HG03060 (cell line): ENCODE data around the gene DISC1.

Experiments used
- ATAC-seq: cut with Tn5 transposase; IDR thresholded peaks from one replicate; pipeline ENCODE4 v1.9.1; 2021; ENCODE audit warnings: low read depth, moderate number of reproducible peaks; ENCODE audit not compliant: unreplicated experiment

DISC1 gene

DNA sequence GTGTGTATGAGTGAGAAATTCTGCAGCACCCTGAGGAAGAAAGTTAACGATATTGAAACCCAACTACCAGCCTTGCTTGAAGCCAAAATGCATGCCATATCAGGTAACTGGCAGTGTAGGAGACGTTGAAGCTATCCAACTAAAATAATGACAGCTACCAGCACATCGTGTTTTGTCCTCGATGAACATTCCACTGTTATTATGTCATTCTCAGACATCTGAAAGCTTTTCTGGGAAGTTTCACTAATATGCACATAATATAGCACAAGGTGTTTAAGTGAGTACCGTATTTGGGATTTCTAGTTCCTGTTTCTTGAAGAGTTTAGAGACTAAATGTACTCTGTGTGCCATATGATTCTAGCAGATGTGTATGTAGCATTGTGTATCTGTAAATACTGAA is 173.5 kb downstream of the DISC1 start:
- ATAC-seq: no peak

DNA sequence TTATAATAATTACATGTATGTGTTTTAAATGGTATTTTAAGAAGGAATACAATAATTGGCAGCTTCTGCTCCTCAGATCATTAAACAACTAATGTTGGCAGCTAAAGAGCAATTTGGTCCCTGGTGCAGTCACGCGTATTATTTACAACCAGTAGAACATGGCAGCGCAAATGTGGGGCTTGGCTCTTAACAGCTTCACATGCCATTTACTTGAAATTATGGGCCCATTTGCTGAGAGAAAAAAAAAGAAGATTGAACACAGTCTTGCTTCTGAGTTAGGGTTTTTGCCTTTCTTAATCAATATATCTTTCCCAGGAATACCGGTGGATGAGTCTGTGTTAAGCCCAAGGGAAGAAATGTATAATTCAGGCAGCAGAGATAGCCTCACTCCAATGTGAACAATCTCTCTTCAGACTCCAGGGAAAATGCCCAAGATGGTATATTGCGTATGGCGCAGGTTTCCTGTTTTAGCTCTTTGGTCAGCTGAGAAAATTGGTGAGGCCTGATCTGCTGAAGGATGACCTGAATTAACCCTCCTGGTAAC is 174.5 kb downstream of the DISC1 start:
- no peak for ATAC-seq

DNA sequence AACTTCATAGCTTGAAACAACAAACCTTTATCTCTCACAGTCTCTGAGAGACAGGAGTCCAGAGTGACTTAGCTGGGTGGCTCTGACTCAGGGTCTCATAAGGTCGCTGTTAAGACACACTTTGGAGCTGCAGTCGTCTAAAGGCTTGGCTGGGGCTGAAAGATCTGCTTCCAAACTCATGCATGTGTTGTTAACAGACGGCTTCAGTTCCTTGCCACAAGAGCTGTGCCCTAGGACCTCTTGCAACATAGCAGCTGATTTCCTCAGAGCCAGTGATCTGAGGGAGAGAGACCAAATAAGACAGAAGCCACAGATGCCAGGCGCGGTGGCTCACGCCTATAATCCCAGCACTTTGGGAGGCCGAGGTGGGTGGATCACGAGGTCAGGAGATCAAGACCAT is 176.8 kb downstream of the DISC1 start:
- no peak for ATAC-seq

DNA sequence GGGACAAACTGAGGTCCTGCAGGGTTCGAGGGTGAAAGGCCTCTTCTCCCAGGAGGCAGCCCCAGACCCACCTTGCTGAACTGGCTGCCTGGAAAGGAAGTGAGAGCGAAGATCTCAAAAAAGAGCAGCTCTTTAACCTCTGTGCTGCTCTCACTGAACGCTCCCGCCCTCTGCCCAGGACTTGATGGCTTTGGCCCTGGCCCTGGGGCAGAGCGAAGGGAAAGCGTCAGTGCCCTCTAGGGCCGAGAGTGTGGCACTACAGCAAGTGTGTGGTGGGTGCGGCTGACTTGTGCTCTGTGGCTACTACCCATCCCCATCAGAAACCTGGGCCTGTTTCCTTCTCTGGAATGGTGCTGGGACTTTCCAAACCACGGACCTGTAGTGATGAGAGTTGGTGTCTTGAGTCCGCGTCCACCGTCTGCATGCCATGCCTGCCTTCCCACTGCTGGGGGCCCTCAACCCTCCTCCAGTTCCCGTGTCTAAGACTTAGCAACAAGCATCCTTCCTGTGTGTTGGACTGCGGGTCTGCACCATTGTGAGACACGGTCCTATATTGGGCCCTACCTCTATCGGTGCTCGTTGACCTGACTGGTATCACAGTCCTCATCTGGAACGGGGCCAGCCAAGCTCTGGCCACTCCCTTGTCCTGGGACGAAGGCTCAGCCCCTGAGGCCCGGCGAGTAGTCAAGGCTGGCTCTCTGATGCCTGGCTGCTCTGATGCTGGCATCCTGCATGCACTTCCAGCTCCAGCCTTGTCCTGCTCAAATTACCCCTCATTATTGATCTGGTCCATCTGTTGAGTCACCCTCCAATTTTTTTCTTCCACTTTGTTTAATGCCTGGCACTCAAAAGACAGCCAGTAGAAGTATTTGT is 180.3 kb downstream of the DISC1 start:
- no peak for ATAC-seq

DNA sequence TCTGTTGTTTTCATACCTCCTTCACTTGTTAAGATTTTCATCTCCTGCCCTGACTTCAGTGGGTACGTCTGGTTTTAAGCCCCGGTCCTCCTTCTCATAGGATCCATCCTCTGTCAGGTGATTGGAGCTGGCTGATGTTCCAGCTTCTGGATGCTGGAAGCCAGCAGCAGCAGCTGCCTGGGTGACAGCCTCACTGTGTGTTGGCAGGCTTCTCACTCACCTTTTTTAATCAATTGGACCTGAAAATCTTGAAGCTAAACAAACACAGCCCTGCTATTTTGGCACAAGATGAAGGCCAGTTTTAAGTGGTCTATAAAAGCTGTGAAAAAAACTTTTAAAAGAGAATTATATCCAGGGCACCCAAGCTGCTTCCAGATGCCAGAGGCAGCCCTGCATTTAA is 181.0 kb downstream of the DISC1 start:
- ATAC-seq: no peak

DNA sequence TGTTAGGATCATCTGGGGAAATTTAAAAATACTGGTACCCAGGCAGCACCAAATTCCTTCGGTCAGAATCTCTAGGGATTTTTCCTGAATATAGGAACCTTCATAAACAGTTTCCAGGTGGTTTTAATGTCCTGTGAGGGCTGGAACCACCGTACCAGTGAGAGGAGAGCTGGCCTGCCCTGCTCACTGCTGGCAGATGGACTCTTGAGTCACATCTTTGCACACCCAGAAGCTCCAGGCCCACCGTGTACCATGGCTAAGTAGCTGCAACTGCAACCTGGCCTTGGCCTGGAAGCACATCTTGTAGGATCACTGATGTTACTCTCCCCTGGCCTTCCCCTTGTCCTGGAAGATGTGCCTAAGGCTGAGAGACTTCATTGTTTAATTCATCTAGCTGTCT is 181.5 kb downstream of the DISC1 start:
- no peak for ATAC-seq

DNA sequence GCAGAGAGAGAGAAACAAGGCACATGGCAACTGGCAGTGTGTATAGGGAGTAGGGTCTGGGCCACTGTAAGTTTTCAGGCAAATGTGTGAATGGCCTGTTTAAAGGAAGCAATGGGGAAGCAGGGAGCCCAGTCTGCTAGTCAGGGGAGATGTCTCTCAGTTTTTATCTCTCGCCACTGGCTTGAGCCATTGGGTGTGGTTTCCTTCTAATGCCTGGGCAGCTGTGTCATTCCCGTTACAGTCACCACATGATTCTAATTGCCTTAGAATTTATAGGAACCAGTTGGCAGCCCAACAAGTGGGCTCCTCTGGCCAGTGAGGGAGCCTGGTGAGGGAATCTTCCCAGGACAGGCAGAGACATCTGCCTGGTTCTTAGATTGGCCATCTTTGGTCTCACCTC is 182.4 kb downstream of the DISC1 start:
- ATAC-seq: no peak

DNA sequence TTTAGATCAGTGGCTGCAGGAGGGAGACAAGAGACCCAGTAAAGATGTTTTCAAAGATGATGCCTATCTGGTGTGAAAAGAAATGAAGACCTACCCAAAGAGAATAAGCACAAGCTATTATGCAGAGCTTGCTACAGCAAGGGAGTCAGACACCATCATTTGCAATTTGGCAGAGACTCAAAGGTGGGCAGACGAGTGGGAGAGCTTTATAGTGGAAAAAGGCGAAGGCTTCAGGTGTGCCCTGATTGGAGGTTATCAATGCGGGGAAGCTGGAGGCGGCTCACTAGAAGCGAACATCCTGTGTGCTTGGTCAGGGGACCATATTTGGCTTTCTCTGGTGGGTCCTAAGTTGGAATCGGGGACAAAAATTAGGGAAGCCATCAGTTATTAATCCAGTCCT is 183.8 kb downstream of the DISC1 start:
- ATAC-seq: no peak

DNA sequence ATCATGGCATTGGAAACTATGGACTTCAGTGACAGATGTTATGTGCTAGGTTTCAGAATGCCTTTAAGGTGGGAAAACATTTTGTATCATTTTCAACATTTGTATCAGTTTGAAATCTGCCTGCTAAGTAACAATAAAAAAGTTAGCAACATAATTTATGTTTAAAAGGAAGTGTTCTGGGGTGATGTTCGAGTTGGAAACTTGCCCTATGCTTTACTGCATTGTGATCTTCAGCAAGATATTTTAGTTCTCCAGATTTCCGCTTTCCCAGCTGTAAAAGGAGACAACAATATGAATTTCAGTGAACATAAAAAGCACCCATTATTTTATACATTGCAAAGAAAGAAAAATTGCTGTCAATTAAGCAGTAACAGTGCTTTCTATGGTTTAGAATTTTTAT is 187.4 kb downstream of the DISC1 start:
- no peak for ATAC-seq

DNA sequence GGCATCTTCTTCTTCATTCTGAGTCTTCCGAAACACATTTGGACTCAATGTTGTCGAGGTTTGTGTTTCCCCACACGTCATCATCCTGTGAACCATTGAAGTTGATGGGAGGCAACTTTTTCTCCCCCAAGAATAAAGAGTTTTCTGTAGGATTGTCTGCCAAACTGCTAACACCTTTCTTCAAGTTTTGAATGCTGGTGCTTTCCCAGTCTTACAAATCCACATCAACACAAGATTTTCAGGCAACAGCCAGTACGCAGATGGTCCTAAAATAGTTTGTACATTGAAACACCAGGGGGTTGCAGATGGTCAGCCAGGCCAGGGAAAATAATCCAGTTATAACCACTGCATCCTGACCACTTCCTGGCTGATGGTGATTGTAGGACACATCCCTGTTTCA is 187.9 kb downstream of the DISC1 start:
- ATAC-seq: no peak

DNA sequence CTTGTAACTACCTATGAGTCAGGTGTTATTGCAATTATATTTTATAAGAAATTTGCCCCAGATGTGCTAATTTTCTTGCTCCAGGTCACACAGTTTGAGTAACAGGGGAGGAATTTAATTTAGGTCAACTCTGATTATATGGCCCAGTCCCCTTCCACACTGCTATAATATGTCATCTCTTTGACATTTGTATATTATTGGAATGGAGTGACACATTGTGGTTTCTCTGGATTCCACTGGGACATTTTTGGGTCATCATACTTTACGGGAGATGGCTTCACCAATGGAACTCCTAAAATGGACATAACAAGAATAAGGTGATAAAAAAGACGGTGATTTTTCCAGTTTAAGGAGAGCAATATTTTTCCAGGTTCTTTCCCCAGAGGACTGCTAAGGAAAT is 191.2 kb downstream of the DISC1 start:
- no peak for ATAC-seq

DNA sequence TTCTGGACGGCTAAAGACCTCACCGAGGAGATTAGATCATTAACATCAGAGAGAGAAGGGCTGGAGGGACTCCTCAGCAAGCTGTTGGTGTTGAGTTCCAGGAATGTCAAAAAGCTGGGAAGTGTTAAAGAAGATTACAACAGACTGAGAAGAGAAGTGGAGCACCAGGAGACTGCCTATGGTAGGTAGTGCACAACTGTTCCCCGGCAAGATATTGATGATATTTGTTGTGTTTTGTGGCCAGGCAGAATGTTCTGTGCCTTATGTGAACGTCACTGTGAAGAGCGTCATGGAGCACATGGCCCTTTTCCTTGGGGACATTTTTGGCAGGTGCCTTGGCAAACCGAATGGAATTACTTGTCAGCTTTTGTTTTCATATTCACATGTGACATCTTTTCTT is 191.7 kb downstream of the DISC1 start:
- no peak for ATAC-seq

DNA sequence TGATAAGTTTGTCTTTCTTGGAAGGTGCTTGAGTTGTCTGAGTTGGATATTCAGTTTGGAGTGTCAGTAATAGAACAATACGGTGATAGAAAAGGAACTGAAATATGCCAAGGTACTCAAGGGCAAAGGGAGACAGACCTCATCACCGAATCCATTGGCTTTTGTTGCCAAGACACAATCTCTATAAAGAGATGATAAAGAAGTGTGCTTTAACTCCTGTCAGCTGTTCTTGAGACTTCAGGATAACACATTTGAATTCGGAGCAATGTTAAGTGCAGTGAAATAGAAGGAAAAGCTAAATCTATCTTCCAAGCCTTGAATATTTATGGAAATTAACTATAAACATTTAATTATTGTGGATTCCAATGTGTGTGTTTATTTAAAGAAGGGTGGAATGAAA is 194.7 kb downstream of the DISC1 start:
- ATAC-seq: no peak

DNA sequence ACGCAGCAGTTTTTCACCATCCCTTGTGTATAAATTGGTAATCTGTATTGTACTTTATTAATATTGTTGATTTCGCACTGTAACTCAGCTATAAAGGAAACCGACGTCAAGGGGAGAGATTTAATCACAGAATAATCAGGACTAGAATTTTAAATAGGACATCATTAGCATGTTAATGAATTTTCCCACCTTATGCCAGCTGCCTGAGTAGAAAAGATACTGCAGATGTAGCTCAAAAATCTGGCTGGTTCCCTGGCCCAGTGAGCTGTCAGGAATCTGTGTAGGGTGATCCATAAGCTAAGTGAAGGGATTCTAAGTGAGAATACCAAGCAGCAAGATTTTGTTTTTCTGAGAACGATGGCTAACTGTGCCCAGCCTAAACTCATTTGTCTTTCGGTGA is 195.5 kb downstream of the DISC1 start:
- no peak for ATAC-seq

DNA sequence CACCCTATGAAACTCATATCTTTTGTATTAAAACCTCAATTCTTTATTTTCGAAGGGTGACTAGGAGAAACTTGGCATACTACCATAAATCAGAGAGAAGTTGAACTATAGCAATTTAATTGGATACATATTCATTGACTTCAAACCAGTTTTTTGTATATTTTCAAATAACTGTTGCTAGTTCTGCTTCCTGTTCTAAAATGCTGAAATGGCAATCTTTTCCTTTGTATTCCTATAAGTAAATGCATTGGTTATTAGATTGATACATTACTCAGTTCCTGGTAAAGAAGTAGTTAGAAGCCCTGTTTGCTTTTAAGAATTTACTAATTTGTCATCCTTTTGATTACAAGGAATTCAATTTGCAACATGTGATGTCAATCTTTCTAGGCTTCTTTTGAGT is 200.0 kb downstream of the DISC1 start:
- no peak for ATAC-seq

DNA sequence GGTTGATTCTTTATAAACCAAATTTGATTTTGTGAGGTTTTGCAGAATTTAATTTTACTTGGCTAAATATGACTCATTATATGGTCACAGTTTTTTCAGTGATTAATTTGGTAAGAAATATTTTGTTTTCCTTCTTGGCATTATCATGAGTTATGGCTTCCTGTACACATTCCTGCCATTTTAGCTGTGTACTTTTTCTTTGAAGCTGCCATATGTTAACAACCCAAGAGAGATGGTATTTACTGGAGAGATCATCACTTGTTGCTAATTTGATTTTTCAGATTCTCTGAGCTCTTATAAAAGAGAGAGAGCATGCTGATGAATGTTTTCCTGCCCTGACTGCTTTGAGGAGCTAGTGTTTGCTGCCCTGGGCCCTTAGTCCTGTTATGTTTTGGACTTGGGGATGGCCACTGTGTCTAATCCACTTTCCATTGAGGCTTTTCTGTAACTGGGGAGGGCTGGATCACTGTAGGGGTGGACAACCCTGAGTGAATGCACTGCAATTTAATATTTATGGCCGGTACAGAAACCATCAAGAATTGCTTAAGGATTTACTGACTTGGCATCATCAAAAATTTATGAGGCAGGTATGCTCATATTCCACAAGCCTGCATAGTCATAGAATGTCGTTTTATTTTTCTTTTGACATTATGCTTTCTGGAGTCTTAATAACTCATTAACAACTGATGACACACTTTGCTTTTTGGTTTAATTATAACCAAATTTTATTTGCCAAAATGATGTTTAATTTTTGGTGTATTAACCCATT is 200.9 kb downstream of the DISC1 start:
- no peak for ATAC-seq

DNA sequence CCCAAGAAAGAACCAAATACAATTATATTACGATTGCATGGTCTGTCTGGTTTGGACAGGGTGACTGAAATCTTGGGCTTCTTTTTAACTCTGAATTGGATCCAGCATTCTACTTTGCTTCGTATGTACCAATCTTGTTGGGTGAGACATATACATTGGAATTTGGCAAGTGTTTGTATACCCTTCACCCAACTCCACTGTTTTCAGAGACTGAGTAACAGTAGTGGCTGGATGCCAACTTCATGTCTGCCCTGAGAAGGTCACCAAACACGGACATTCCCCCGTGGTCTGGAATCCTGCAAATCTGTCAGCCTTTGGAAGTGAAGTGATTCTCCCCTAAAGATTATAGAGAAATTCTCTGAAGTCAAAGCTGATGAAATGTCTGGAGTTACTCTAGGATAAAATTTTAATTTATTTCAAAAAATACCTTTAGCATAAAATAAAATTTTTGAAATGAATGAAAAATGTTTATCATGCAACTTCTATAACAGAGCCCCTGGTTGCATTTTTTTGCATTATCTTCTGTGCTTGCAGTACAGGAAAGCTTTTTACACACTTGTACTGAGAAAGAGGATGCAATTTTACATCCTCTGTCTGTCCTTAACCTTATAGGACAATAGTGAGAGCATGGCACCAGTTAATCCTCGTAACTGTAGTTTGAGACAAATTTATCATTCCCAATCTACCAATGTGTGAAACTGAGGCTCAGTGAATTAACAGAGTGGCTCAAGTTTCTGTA is 201.8 kb downstream of the DISC1 start:
- ATAC-seq: no peak

DNA sequence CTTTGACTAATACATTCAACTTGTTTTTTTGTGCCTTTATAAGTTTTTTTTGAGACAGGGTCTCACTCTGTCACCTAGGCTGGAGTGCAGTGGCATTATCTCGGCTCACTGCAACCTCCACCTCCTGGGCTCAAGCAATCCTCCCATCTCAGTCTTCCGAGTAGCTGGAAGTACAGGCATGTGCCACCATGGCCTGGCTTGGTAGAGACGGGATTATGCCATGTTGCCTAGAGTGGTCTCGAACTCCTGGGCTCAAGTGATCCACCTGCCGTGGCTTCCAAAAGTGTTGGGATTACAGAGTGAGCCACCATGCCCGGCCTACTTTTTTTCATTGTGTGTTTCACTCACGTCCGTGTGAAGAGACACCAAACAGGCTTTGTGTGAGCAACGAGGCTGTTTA is 202.7 kb downstream of the DISC1 start:
- ATAC-seq: no peak

DNA sequence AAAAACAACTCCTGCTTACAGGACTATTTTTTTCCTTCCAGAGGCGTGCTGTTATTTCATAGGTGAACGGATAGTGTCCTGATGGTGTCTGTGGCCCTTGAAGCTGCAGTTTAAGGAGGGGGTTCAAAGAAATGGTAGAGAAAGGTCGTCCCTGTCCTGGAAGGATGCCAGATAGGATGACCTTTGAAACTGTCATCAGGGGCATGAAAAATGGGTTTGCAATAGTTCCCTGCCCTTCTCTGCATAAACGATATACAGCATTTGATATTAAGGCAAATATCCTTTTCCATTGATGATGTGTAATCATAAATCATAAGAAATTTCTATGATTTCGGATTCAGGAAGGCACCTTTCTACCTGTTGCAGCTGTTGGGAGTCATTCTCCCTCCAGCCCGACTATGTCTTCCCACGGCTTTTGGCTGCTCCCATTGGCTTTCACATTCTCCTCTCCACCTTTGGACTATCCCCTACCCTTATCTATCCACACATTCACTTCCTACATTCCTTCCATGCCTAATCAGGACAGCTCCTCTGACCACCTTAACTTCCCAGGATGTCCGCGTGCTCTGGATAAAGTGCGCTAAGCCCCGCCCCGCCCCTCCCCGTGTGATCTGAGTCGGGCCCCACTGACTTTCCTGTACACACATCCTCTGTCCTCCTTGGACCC is 209.8 kb downstream of the DISC1 start:
- no peak for ATAC-seq

DNA sequence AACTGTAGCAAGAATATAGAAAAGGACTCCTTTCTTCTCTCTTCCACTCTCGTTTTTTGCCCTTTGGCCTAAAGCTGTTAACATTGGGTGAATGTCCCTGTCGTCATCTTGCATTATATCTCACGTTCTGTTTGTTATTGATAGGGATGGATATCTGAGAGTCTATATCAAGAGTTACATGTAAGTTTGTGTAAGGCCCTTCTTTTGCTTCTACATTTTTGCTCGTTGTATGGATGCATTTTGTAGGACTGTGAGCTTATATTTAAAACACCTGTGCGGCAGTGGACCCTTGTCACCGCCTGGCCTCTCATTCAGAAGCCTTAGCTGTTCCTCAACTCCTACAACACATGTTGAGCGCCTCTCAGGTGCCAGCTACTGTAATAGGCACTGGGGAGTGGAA is 211.9 kb downstream of the DISC1 start:
- no peak for ATAC-seq

DNA sequence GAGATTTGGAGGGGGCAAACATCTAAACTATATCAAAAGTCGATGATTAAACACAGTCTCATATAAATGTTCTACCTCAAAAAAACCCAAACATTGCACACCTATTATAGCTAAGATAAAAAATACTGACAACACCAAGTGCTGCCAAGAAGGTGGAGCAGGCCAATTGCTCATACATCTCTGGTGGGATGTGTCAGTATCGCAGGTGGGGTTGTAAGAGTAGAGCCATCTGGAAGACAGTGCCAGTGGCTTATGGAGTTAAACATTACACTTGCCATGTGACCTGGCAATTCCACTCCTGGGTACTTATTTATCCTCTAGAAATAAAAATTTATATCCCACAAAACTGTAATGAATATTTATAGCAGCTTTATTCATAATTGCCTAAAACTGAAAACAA is 213.4 kb downstream of the DISC1 start:
- ATAC-seq: no peak
